ENCODE results near the gene GLB1L3. TPM values are rescaled to one million over a fixed set of nuclear protein-coding genes. Genes with fewer than 3 reads are reported as not detected.

The GLB1L3 gene
- total RNA-seq, 1 experiment from 2014 or later, result not detected

DNA sequence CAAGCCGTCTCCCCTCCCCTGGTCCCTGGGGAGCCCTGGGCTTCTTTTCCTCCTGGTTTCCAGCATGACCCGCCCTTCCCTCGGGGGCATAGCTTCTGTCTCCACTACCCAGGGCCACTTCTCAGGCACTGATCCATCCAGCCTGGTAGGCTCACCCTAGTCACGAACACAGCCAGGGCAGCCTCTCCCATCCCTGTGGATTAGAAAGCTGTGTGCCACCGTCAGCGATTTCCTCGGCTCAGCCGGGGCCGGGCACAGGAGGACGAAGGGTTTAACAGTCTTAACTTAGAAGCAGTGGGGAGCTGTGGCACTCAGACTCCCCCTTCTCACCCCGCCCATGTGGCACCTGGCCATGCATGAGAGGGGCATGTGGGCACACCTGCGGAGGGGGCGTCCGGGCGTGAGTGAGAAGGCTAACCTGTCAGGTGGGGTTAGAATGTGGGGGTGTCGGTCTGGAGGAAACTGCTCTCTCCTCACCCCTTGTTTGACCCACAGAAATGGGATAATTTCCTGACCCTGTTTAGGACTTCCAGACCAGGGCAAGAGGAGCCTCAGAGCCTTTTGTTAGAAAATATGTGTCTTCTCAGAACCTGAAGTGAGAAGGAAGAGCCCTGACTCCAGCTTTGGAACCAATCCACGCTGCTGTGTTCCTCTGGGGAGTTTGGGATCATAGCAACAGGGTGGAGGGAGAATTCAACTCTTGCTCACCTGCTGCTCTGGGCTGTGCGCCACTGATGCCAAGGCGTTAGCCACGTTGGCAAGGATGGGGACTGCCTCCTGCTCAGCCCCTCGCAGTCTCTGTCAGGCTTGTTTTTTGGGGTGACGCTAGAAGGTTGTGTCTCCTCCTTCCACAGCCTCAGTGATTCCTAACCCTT is 70.2 kb downstream of the GLB1L3 start:
- Histone ChIP-seq H4K20me1 (ENCODE audit: insufficient read depth) (no peaks in the 10 kb centered on the region), H2AFZ (ENCODE audit: low read depth, low read length, poor library complexity, severe bottlenecking) (no peak overlapping the region), H3K27me3 (ENCODE audit: insufficient read depth, low read length) (no peaks in the 10 kb centered on the region), H3K9me3 (ENCODE audit: control insufficient read depth in 1 of 2, insufficient read depth in 1 of 2, low read depth in 1 of 2, low read length in 2 of 2) (no peaks in the 10 kb centered on the region), H3K27ac (ENCODE audit: low read depth, low read length) (no peak overlapping the region), H3K79me2 (ENCODE audit: insufficient read depth, low read length) (no peaks in the 10 kb centered on the region), H3K9ac (ENCODE audit: low read length) (no peak overlapping the region), H3K9me2 (ENCODE audit: insufficient read depth) (no peaks in the 10 kb centered on the region), H3K4me3 (replicated peaks in 1 of 2; ENCODE audit: low read depth in 1 of 2, low read length in 2 of 2) (no peak overlapping the region), H3K4me1 (ENCODE audit: control insufficient read depth in 1 of 2, insufficient read depth in 2 of 2, low read length in 2 of 2) (peaks cover 0 to 10% of the 10 kb centered on the region in 2 experiments; a peak in 2 of 4 replicates), H3K36me3 (ENCODE audit: control insufficient read depth in 1 of 2, insufficient read depth in 2 of 2, low read length in 2 of 2) (no peaks in the 10 kb centered on the region; a peak in 1 of 4 replicates), H3K4me2 (ENCODE audit: low read length) (no peak overlapping the region)
- intact Hi-C loops (cut with micrococcal nuclease), result no loop called here
- ATAC-seq (no peak), DNase-seq (ENCODE audit: low read depth, low spot score) (no peak)
- POLR2A ChIA-PET, result no interaction called here
- BruUV-seq (replicated peaks), result no TSS peak
- RAD21 ChIA-PET (ENCODE audit: low non-redundant PET in 1 of 2, low total read pairs in 2 of 2, uncharacterized antibody in 2 of 2, unreplicated experiment in 2 of 2), result no interaction called here
- CTCF ChIA-PET, result no interaction called here
- no peak for TF ChIP-seq CEBPB (IDR thresholded peaks at IDR 0.05; ENCODE audit: low read depth)
- TF ChIP-seq SRF (IDR thresholded peaks at IDR 0.05; ENCODE audit: low read depth), result no peak
- TF ChIP-seq ELF1 (IDR thresholded peaks at IDR 0.05; ENCODE audit: borderline replicate concordance, low read depth), result no peak
- TF ChIP-seq, protein P1, sequence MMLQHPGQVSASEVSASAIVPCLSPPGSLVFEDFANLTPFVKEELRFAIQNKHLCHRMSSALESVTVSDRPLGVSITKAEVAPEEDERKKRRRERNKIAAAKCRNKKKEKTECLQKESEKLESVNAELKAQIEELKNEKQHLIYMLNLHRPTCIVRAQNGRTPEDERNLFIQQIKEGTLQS (IDR thresholded peaks at IDR 0.05), result no peak
- no peak for TF ChIP-seq TCF7L2 (IDR thresholded peaks at IDR 0.05; ENCODE audit: borderline replicate concordance, extremely low read depth, insufficient read depth, insufficient read length)
- TF ChIP-seq EZH2phosphoT487 (IDR thresholded peaks at IDR 0.05; ENCODE audit: borderline replicate concordance), result no peak
- TF ChIP-seq, protein P2, sequence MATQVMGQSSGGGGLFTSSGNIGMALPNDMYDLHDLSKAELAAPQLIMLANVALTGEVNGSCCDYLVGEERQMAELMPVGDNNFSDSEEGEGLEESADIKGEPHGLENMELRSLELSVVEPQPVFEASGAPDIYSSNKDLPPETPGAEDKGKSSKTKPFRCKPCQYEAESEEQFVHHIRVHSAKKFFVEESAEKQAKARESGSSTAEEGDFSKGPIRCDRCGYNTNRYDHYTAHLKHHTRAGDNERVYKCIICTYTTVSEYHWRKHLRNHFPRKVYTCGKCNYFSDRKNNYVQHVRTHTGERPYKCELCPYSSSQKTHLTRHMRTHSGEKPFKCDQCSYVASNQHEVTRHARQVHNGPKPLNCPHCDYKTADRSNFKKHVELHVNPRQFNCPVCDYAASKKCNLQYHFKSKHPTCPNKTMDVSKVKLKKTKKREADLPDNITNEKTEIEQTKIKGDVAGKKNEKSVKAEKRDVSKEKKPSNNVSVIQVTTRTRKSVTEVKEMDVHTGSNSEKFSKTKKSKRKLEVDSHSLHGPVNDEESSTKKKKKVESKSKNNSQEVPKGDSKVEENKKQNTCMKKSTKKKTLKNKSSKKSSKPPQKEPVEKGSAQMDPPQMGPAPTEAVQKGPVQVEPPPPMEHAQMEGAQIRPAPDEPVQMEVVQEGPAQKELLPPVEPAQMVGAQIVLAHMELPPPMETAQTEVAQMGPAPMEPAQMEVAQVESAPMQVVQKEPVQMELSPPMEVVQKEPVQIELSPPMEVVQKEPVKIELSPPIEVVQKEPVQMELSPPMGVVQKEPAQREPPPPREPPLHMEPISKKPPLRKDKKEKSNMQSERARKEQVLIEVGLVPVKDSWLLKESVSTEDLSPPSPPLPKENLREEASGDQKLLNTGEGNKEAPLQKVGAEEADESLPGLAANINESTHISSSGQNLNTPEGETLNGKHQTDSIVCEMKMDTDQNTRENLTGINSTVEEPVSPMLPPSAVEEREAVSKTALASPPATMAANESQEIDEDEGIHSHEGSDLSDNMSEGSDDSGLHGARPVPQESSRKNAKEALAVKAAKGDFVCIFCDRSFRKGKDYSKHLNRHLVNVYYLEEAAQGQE (IDR thresholded peaks at IDR 0.05; ENCODE audit: low read depth), result no peak
- no peak for TF ChIP-seq SIN3A (IDR thresholded peaks at IDR 0.05; ENCODE audit: low read depth)
- TF ChIP-seq, protein P3, sequence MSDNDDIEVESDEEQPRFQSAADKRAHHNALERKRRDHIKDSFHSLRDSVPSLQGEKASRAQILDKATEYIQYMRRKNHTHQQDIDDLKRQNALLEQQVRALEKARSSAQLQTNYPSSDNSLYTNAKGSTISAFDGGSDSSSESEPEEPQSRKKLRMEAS (IDR thresholded peaks at IDR 0.05), result no peak
- TF ChIP-seq JUND (IDR thresholded peaks at IDR 0.05), result no peak
- no peak for TF ChIP-seq RAD21 (IDR thresholded peaks at IDR 0.05; ENCODE audit: low read depth)
- no peak for TF ChIP-seq YY1 (IDR thresholded peaks at IDR 0.05; ENCODE audit: extremely low read depth, insufficient replicate concordance, low read depth, low read length)
- no peak for TF ChIP-seq CBX3 (IDR thresholded peaks at IDR 0.05; ENCODE audit: low read depth)
- TF ChIP-seq, protein P4, sequence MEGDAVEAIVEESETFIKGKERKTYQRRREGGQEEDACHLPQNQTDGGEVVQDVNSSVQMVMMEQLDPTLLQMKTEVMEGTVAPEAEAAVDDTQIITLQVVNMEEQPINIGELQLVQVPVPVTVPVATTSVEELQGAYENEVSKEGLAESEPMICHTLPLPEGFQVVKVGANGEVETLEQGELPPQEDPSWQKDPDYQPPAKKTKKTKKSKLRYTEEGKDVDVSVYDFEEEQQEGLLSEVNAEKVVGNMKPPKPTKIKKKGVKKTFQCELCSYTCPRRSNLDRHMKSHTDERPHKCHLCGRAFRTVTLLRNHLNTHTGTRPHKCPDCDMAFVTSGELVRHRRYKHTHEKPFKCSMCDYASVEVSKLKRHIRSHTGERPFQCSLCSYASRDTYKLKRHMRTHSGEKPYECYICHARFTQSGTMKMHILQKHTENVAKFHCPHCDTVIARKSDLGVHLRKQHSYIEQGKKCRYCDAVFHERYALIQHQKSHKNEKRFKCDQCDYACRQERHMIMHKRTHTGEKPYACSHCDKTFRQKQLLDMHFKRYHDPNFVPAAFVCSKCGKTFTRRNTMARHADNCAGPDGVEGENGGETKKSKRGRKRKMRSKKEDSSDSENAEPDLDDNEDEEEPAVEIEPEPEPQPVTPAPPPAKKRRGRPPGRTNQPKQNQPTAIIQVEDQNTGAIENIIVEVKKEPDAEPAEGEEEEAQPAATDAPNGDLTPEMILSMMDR (IDR thresholded peaks at IDR 0.05 in 2 of 3, conservative IDR thresholded peaks at IDR 0.05 in 1 of 3; ENCODE audit: borderline replicate concordance in 1 of 3, insufficient read depth in 1 of 3, low read depth in 2 of 3, low read length in 2 of 3), result no peak
- TF ChIP-seq ZNF274 (IDR thresholded peaks at IDR 0.05; ENCODE audit: low read depth, low read length), result no peak
- no peak for TF ChIP-seq ZFX (IDR thresholded peaks at IDR 0.05)
- no peak for TF ChIP-seq EZH2 (IDR thresholded peaks at IDR 0.05)
- TF ChIP-seq, protein P5, sequence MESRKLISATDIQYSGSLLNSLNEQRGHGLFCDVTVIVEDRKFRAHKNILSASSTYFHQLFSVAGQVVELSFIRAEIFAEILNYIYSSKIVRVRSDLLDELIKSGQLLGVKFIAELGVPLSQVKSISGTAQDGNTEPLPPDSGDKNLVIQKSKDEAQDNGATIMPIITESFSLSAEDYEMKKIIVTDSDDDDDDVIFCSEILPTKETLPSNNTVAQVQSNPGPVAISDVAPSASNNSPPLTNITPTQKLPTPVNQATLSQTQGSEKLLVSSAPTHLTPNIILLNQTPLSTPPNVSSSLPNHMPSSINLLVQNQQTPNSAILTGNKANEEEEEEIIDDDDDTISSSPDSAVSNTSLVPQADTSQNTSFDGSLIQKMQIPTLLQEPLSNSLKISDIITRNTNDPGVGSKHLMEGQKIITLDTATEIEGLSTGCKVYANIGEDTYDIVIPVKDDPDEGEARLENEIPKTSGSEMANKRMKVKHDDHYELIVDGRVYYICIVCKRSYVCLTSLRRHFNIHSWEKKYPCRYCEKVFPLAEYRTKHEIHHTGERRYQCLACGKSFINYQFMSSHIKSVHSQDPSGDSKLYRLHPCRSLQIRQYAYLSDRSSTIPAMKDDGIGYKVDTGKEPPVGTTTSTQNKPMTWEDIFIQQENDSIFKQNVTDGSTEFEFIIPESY (IDR thresholded peaks at IDR 0.05; ENCODE audit: extremely low read depth, insufficient replicate concordance, low read length), result no peak
- no peak for TF ChIP-seq EGR1 (IDR thresholded peaks at IDR 0.05; ENCODE audit: low read depth)
